ENCODE measurements around the gene MICAL3.

DNA sequence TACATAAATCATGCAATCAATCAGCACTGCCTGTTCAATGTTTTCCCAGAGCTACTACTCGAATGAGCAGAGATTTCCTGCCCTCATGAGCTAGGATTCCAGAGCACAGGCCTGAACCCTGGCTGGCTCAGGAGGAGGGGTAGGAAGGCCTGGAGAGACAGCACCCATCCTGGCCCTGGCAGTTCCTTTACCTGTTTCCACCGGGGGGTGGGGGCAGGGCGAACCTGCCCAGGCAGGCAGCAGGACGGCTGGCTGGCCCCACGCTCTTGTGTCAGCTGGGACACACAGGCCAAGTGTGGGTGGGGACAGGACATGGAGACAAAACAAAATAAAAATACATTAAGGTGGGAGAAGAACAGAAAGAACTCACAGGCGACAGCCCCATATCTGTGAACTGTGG lies 140.3 kb downstream of the MICAL3 start:
- TF ChIP-seq, protein P1, sequence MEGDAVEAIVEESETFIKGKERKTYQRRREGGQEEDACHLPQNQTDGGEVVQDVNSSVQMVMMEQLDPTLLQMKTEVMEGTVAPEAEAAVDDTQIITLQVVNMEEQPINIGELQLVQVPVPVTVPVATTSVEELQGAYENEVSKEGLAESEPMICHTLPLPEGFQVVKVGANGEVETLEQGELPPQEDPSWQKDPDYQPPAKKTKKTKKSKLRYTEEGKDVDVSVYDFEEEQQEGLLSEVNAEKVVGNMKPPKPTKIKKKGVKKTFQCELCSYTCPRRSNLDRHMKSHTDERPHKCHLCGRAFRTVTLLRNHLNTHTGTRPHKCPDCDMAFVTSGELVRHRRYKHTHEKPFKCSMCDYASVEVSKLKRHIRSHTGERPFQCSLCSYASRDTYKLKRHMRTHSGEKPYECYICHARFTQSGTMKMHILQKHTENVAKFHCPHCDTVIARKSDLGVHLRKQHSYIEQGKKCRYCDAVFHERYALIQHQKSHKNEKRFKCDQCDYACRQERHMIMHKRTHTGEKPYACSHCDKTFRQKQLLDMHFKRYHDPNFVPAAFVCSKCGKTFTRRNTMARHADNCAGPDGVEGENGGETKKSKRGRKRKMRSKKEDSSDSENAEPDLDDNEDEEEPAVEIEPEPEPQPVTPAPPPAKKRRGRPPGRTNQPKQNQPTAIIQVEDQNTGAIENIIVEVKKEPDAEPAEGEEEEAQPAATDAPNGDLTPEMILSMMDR (IDR thresholded peaks at IDR 0.05 in 4 of 5, conservative IDR thresholded peaks at IDR 0.05 in 1 of 5) = no peak
- TF ChIP-seq POLR2A (IDR thresholded peaks at IDR 0.05) = no peak
